Stimulated activated CD4-positive, alpha-beta T cell treated with anti-CD3 and anti-CD28 coated beads, Interleukin-12 subunit alpha, Interleukin-12 subunit beta, amount 100 ng/mL, for 48 hours (primary cell): ENCODE measurements around the gene SMURF2.
"Not testable (repeated sequence)": the region's sequence is repeated elsewhere in the genome, so short reads cannot be mapped to it uniquely, and the experiment has no call there.

Experiments
- DNase-seq, 3 donors: peaks; one replicate each; pipeline ENCODE4 v3.0.0-alpha.2; 2020; ENCODE audit warnings: low read depth in 2 of 3, low spot score in 1 of 3

SMURF2 gene

DNA sequence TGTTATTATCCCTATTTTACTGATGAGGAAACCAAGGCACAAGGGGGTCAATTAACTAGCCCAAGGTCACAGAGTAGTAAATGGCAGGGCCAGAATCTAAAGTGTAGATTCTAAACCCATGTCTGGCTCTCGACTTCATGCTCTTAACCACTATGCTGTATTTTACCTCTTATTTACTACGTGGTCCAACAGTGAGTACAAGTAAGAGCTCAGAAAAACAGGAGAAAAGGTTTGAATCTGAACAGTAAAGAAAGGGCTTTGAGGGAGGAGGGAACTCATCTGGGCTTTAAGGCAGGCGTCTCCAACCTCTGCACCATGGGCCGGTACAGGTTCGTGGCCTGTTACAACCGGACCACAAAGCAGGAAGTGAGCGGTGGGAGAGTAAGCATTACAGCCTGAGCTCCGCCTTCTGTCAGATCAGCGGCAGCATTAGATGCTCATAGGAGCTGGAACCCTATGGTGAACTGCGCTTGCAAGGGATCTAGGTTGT is 62.9 kb downstream of the SMURF2 start:
- DNase-seq = peak; percentile 31 to 34 (median 32)

DNA sequence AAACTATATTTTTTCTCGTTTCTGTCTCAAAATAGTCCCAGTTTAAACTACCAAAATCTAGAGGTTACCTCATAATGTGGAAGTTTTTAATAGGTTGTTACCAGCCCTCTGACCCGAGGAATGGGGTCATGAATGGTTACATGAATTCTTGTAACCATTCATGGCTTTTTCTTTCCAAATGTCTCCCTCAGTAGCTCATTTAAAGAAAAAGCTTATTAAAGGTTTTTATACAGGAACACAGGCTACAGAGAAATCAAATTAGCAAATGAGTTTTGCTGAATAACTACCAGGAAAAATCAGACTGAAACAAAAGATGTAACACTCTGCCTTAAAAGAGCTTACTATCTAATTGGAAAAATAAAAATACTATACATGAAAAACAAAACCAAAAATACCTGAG is 63.4 kb downstream of the SMURF2 start:
- no peak for DNase-seq

DNA sequence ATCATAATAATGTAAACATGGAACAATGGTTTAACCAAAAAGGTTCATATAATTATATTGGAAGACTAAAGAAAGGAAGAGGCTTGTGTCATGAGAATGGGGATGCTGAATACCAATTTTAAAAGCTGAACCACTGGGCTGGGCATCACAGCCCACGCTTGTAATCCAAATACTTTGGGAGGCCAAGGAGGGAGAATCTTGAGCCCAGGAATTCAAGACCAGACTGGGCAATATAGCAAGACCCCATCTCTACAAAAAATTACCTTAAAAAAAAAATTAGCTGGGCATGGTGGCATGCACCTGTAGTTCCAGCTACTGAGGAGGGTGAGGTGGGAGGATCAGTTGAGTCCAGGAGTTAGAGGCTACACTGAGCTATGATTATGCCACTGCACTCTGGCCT is 65.1 kb downstream of the SMURF2 start:
- no peak for DNase-seq

DNA sequence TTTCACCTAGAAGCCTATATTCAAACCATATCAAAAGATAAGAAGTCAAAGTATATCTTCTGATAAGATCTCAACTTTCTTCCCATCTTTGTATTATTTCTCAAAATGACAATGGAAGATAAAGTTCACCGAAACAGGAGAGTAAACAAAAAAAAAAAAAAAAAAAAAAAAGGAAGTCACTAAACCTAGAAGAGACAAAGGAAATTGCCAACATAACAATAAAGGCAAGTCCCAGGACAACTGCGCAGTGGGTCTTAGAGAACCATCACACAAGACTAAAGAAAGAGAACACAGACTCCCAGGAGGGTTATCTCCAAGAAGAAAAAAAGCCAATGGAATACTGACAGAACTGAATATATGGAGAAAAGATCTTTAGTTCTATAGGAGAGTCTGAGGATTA is 65.7 kb downstream of the SMURF2 start:
- no peak for DNase-seq

DNA sequence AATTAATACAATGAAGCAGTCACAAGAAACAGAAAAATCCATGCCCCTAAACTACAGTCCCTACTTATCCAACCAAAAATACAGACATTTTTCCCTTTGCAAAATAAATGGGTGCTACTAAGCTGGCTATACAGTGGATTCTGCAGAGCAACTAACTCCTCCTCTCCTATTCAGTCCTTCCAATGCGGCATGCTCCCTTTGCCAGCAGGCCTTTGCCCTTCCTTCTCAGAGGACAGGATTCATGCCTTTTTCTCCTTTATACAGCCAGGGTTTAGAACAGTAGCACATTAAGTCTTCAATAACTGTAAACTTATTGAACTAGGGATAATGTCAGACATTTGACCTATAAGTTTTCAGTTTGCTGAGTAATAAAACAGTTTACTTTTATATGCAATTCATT is 70.2 kb downstream of the SMURF2 start:
- no peak for DNase-seq

DNA sequence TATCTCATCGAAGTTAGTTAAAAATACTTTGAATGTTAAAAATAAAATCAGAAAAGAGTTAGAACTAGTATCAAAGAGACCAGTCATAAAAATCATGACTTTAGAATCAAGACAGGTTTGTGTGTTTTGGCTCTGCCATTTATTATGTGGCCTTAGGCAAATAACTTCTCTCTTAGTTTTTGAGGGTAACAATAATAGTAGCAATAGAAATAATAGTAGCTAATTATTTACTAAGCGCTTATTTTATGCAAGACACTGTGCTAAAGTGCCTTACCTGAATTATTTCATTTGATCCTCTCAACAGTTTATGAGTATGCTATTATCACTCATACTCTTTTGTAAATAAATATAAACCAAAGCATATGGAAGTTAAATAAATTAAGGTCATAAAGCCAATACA is 77.0 kb downstream of the SMURF2 start:
- DNase-seq = no peak

DNA sequence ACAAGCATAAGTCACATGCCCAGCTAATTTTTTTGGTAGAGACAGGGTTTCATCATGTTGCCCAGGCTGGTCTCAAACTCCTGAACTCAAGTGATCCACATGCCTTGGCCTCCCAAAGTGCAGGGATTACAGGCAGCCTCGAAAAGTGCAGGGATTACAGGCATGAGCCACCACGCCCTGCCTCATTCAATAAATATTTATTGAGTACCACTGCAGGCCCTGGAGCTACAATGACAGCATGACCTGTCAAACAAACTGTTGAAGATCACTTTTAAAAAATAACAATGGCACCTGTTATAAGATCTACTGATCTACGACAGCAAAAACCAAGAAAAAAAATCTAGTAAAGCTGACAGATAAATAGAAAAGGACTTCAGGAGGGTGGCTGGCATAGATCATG is 79.1 kb downstream of the SMURF2 start:
- no peak for DNase-seq

DNA sequence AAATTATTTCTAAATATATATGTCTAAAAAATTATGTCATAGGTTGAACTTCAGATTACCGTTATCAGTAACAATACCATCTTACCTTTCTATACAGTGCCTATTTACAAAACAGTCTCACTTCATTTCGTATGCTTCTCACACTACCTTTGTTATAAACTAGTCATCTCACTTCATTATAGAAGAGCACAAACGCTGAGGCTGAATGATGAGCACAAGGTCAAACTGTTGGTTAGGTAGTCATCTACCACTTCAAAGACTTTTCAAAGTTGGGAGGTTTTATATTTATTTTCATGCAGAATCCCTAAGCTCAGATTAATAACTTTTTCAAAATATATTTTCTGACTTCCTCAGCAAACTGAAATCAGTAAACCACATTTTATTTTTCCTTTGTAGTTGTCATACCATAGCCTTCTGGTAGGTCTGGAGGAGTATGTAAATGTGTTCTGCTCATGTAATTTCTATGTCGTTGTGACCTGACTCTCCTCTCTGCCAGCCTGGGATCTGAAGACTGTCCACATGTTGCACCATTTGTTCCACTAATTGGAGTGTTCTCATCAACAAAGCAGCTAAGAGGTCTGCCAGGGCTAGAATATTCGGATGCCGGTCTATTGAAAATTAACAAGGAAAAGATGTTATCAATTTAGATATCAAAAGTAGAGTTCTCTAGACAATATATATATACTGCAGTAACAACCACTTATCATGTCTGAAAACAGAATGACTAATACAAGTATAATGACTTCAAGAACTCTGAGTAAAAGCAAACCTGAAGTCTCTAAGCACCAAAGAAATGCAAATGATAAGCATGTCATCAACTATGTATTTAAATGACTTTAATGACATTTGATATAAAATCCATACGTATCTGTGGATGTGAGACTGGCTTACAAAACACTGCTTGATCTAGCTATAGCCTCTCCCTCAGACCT is 81.5 kb downstream of the SMURF2 start:
- no peak for DNase-seq

DNA sequence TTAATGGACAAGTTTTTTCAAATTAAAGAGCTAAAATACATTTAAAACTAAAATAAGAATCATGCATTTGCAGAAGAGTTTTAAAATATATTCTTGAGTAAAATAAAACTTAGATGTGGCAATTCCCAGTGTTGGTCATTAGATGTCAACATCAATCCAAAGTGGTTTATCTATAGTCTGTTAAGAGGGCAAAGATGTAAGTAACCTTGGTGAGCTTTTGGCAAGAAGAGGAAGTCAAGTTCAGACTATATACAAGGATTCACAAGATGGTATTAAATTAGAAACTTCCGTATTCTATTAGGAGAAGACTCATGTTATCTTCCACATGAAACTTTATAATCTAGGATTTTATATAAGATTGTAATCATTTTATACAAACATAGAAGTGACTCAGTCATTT is 82.2 kb downstream of the SMURF2 start:
- no peak for DNase-seq

DNA sequence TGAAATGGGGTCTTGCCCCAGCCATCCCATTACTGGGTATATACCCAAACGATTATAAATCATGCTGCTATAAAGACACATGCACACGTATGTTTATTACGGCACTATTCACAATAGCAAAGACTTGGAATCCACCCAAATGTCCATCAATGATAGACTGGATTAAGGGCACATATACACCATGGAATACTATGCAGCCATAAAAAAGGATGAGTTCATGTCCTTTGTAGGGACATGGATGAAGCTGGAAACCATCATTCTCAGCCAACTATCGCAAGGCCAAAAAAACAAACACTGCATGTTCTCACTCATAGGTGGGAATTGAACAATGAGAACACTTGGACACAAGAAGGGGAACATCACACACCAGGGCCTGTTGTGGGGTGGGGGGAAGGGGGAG is 85.1 kb downstream of the SMURF2 start:
- DNase-seq = not testable (repeated sequence)

DNA sequence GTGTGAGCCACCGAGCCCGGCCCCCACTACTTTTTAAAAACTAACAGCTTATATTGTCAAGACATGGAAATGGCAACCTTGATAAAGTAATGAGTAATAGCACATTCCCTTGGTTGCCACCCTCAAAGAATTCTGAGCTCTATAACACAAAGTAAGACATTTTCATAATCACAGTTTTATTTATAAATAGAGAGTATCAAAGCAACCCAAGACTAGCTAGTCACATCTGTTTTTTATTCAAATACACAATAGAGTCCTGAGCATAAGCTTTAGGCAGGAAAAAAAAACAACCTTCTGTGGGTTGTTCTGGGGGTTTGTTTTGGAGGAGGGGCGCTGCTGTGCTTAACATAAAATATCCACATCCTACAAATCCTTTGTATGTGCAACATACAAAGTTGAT is 86.7 kb downstream of the SMURF2 start:
- DNase-seq = no peak

DNA sequence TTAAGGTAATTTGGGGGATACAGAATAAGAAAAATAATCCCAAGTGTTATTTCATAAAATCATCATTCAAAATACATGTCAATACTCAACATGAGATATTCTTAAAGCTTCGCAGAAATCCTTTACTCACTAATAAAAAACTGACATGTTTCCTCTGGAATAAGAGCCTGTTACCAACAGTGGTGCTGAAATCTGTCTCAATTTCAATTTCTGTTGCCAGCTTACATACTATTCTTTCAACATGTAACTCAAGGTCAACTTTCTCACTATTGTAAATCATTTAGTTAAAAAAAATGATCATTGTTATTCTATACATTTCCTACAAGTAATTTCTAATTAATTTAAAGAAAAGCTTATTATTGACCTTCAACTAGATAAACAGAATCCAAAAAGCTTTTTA is 87.5 kb downstream of the SMURF2 start:
- no peak for DNase-seq

DNA sequence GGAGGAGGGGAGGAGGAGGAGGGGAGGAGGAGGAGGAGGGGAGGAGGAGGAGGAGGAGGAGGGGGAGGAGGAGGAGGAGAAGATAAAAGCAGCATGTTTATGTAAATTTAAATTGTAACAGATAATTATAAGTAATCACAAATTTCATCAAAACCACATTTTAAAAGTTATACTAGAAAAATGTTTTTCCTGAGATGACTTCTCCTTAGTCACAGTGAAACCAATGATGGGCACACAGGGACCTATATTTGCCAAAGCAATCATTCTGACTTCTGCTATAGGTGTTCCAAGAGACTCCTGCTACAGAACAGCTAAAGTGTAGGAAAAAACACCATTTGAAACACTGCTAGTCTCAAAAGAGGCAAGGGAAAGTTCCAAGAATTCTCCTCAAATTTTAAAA is 88.9 kb downstream of the SMURF2 start:
- DNase-seq = no peak

DNA sequence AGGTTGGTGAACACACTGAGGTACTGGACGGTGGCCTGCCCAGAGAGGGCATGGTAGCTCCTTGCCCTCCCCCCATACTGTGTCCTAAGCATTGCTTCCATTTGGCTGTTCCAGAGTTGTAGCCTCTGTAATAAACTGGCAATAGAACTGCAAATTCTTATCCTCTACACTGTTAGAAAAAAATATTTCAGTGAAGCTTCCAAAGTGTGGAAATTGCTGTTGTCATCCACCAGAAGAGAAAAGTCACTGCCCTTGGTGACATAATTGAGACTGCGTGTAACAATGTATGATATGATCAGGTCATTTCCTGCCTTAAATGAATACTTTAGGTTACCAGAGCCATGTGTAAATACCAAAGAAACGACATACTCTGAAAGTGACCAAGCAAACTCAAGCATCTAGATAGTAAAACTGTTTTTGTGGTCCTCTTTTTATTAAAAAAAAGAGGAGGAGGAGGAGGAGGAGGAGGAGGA is 89.4 kb downstream of the SMURF2 start:
- no peak for DNase-seq

DNA sequence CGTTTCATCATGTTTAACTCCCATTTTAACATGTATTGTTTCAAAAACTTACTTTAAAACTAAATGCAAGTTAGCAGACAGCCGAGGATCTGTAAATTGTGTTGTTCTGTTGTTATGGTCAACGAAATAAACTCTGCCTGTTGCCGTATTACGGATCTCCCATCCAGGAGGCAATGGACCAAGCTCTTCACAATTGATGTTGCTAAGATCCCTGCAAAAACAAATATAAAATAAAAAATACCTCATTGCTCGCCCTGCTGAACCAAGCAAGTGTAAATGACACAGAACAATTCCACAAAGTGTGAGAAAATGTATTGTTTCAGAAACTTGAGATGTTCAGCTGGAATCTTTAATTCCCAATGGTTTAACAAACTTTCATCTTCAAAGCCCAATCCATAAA is 90.4 kb downstream of the SMURF2 start:
- no peak for DNase-seq

DNA sequence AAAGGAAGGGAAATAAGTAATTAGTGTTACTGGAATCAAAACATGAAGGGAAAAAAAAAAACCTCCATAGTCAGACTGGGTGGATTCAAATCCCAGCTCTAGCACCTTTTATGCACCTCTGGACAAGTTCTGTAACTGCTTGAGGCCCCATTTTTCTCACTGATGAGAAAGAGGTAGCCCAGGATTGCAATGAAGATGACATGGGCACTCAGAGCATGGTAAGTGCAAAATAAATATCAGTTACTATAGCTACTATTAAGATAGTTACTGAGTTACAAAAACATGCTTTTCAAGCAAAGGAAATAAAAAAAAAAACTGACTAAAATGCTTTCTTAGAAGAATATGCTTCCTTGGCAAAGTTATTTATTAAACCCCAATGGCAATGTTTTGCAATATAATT is 96.5 kb downstream of the SMURF2 start:
- DNase-seq = no peak

DNA sequence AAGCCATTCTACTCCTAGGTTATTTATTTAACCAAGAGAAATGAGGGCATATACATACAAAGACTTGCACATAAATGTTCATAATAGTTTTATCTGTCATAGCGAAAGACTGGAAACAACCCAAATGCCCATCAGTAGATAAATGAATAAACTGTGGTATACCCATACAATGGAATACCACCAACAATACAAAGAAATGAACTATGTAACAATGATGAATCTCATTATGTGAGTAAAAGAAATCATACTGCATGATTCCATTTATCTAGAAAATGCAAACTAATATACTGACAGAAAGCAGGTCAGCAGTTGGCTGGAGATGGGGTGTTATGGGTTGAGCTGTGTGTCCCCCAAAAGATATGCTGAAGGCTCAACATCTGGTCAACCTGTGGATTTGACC is 98.0 kb downstream of the SMURF2 start:
- no peak for DNase-seq

DNA sequence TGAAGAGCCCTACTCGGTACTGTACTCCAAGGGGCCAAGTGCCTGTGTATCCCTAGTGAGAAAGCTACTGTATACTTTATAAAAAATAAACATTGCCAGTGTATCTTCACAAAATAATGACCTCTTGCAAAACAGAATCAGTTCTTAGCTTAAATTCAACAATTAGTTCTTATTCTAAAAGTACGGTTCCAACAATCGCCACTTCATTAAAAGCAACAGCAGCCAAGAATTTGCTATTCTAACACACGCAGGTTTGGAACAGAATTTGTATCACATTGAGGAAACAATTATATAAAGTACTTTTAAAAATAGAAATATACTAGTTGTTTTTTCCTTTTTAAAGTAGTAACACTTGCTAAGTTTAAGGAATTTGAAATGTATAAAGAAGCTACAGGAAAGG is 106.8 kb downstream of the SMURF2 start:
- DNase-seq = no peak

DNA sequence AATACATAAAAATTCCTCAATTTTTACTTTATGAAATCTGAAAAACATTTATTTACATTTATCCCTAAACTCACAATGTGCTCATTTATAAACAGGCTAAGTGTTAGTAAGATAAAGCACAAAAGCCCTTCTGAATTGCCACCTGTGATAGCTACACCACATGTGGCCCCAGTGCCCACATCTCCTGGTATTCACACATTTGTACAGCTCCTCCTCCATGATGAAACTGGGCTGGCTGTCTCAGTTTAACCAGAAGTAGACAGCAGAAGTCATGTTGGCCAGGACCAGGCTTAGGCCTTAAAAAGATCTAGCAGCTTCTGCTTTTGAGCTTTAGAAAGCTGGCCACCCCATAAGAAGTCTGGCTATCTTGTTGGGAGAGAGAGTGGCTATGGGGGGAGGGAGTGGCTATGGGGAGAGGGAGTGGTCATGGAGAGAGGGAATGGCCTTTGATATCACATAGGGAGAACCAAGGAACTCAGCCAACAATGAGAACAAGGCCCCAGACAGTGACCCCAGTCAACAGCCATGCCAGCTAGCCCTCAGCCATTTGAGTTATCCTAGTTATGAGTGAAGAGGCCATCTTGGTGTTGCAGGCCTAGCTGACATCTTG is 108.0 kb downstream of the SMURF2 start:
- DNase-seq = no peak

DNA sequence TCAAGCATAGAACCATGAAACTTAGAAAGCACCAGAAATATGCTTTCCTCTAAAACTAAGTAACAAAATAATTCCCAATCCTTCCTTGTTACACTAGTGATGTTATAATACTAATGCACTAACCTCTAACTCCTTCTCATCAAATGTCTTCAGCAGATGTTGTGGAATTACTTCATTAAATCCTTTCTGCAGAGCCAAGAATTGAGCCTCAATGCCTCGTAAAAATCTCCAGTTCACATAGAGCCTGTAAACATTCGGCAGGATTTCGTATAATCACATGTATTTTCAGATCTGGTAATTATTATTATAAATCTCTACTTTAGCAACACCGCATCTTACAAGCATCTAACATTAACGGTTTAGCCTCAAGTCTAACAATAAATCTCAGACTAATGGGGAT is 110.6 kb downstream of the SMURF2 start:
- DNase-seq = no peak

DNA sequence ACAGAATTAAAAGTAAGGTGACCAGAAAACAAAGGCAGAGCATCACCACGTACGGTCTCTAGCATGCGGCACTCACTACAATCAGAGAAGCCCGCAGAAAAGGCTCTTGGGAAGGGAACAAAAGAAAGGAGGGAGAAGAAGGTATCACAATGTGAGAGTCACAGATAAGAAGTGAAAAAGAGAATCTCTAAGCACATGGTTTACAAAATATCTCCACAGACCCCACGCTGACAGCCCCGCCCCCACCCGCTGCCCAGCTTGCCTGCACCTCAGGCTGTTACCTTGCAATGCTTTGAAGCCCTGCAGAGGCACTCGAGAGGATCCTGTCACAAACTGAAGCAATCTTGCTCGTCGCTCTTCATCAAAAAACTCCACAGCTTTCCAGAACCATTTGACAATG is 114.8 kb downstream of the SMURF2 start:
- DNase-seq = no peak

DNA sequence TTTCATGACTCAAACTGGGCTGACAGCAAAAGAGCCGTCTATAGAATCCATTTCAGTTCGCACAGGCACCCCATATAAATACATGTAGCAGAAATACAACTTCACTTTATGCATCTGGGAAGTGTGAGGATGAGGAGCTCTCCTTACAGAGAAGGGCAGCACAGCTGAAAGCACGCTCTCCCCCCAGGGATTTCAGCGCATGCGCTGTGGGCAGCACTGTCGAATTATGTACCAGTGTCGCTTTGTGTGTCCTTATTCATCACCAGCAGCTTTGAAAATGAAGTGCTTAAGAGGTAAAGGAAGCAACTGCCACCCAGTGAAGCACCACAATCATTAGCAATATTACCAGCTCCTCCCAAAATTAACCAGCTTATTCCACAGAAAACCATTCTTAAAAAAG is 115.4 kb downstream of the SMURF2 start:
- no peak for DNase-seq

DNA sequence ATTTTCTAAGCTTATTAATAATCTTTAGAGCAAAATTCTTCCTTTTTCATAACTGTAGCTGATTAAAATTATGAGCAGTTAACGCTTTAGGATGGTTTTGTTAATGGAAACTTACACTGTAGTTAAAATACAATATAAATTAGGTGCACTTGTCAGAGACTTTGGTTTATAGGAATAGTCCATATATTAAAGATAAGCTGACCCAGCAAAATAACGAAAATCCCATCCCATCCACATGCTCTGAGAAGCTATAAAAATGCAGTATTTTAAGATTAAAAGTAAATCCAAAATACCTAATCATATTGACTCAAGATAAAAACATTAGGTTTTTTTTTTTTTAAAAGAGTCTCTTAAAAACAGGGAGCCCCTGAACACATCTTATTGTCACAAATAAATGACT is 117.4 kb downstream of the SMURF2 start:
- no peak for DNase-seq
